ENCODE data around the gene ANXA3.

- TF ChIP-seq, protein P1, sequence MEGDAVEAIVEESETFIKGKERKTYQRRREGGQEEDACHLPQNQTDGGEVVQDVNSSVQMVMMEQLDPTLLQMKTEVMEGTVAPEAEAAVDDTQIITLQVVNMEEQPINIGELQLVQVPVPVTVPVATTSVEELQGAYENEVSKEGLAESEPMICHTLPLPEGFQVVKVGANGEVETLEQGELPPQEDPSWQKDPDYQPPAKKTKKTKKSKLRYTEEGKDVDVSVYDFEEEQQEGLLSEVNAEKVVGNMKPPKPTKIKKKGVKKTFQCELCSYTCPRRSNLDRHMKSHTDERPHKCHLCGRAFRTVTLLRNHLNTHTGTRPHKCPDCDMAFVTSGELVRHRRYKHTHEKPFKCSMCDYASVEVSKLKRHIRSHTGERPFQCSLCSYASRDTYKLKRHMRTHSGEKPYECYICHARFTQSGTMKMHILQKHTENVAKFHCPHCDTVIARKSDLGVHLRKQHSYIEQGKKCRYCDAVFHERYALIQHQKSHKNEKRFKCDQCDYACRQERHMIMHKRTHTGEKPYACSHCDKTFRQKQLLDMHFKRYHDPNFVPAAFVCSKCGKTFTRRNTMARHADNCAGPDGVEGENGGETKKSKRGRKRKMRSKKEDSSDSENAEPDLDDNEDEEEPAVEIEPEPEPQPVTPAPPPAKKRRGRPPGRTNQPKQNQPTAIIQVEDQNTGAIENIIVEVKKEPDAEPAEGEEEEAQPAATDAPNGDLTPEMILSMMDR (IDR thresholded peaks at IDR 0.05) = no peak
- TF ChIP-seq ATF1 (CRISPR knock-in tag; IDR thresholded peaks at IDR 0.05) = no peak
- TF ChIP-seq PRRX2 (CRISPR knock-in tag; IDR thresholded peaks at IDR 0.05) = no peak
- no peak for TF ChIP-seq HMGXB4 (CRISPR knock-in tag; IDR thresholded peaks at IDR 0.05)
- no peak for TF ChIP-seq CREM (CRISPR knock-in tag; IDR thresholded peaks at IDR 0.05)
- no peak for TF ChIP-seq ESRRA (CRISPR knock-in tag; IDR thresholded peaks at IDR 0.05; ENCODE audit: borderline replicate concordance)
- no peak for TF ChIP-seq JUN (CRISPR knock-in tag; IDR thresholded peaks at IDR 0.05)
- no peak for TF ChIP-seq FOXP4 (CRISPR knock-in tag; IDR thresholded peaks at IDR 0.05)
- no peak for TF ChIP-seq ZSCAN18 (CRISPR knock-in tag; IDR thresholded peaks at IDR 0.05)
- TF ChIP-seq FOXJ3 (CRISPR knock-in tag; IDR thresholded peaks at IDR 0.05; ENCODE audit: borderline replicate concordance) = no peak
- no peak for TF ChIP-seq KAT7 (CRISPR knock-in tag; IDR thresholded peaks at IDR 0.05; ENCODE audit: borderline replicate concordance)
- TF ChIP-seq FOXP1 (CRISPR knock-in tag; IDR thresholded peaks at IDR 0.05; ENCODE audit: borderline replicate concordance) = no peak
- TF ChIP-seq ZNF138 (CRISPR knock-in tag; conservative IDR thresholded peaks at IDR 0.05) = no peak
These were observed 10.1 kb downstream of the ANXA3 start for GRCh38 chr4:78561677-78562076.
